ENCODE measurements around the gene HLX. TPM values are rescaled to one million over a fixed set of nuclear protein-coding genes. Genes with fewer than 3 reads are reported as not detected.

HLX gene
- total RNA-seq = 10 to 100 TPM; 26.4 to 46.7 (median 34.5) TPM

- no peak for DNase-seq (ENCODE audit: low spot score)
- no peak for TF ChIP-seq CTCF (IDR thresholded peaks at IDR 0.05)
- peak; percentile 83 for ATAC-seq (ENCODE audit: low FRiP score)
These were observed at the start of gene HLX for GRCh38 chr1:220879076-220879508. Gene HLX (plus strand): TSS chr1:220879443. CDS start chr1:220879858, 415 bp downstream.

GRCh38 chr1:220833436-220833835 is 45.8 kb upstream of the HLX start:
- DNase-seq (ENCODE audit: low spot score) = no peak
- no peak for TF ChIP-seq CTCF (IDR thresholded peaks at IDR 0.05)
- no peak for ATAC-seq (ENCODE audit: low FRiP score)

- no peak for TF ChIP-seq CTCF (IDR thresholded peaks at IDR 0.05)
- ATAC-seq (ENCODE audit: low FRiP score) = no peak
- DNase-seq (ENCODE audit: low spot score) = no peak
These were observed 44.9 kb upstream of the HLX start for GRCh38 chr1:220834155-220834870.

- no peak for DNase-seq (ENCODE audit: low spot score)
- TF ChIP-seq CTCF (IDR thresholded peaks at IDR 0.05) = no peak
- no peak for ATAC-seq (ENCODE audit: low FRiP score)
These were observed 40.7 kb upstream of the HLX start for GRCh38 chr1:220838578-220838977.

GRCh38 chr1:220839474-220839873 is 39.8 kb upstream of the HLX start:
- TF ChIP-seq CTCF (IDR thresholded peaks at IDR 0.05) = no peak
- DNase-seq (ENCODE audit: low spot score) (no peak), ATAC-seq (ENCODE audit: low FRiP score) (no peak)

GRCh38 chr1:220841293-220841692 is 38.0 kb upstream of the HLX start:
- DNase-seq (ENCODE audit: low spot score) (no peak), ATAC-seq (ENCODE audit: low FRiP score) (no peak)
- no peak for TF ChIP-seq CTCF (IDR thresholded peaks at IDR 0.05)

GRCh38 chr1:220843481-220844011 is 35.7 kb upstream of the HLX start:
- DNase-seq (ENCODE audit: low spot score) (no peak), ATAC-seq (ENCODE audit: low FRiP score) (no peak)
- TF ChIP-seq CTCF (IDR thresholded peaks at IDR 0.05) = no peak

Measured in omental fat pad (tissue), 4 donors.